Activated T-helper 9 cell treated with anti-CD3 and anti-CD28 coated beads, Interleukin-2, amount 50 U/mL, for 16 hours (primary cell): Measurements from ENCODE around the gene SNTG2.
"Not testable (repeated sequence)": the region's sequence is repeated elsewhere in the genome, so short reads cannot be mapped to it uniquely, and the experiment has no call there.

Experiments
- DNase-seq: peaks from one replicate; pipeline ENCODE4 v3.0.0-alpha.2; 2020; ENCODE audit warnings: low read depth

The SNTG2 gene

DNA sequence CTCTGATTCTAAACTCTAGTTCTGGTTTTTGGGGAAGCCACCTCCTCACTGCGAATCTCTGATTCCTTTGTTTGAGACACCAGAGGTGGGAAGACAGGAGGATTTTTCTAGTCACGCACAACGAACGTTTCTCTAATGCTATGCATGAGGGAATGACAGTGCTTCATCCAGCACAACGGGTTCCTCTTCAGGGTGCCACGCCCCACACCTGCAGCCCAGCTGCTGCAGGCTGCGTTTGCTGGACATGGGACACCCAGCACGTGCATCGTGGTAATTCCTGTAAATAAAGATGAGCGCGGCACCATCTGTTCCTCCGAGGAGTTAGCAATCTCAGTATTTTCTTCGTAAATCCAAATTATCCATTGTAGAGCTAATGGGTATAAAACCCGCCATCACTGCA lies 425.1 kb downstream of the SNTG2 start:
- DNase-seq, result no peak

DNA sequence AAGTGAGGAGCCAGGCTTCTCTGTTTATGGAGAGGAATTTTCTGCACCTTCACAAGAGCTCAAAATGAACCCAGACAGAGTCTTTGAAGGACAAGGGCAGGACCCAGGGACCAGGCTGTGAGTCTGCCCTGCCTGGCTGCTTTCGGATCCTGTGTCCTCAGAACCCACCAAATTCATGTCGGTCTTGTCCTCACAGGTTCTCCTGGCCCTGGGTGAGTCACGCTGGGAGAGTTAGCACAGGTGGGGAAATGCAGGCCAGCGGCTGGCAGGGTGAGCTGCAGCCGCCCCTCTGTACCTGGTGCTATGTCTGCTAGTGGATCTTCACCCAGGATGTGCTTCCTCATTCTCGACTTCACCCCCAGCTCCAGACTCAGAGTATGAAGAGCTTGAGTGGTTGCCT lies 426.8 kb downstream of the SNTG2 start:
- DNase-seq, result no peak

DNA sequence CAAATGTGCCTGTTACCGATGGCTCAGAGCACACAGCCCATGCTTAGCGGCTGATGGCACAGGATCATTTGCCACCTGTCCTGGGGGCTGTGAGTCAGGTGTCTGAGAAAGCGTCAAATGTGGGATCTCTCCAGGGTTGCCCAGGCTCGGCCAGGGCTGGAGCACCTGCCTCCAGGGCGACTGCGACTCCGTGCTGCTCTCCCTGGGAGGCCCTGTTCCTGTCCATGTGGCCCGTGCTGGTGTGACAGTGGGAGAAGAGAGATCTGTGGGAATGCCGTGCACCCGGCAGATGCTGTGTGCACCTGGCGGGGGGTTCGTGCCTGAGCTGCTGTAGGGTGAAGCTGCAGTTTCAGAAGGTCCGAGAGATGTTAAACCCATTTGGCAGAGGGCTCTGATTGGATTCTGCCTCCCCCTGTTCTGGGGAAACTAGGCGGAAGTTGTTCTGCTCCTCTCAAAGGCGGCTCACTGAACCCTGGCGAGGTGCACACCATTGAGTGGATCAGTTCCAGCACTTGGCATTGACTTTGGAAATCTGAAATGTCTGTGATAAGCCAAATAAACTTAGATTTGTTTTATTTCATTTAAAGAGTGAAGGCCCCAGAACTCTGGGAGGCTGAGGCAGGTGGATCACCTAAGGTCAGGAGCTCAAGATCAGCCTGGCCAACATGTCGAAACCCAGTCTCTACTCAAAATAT lies 428.0 kb downstream of the SNTG2 start:
- DNase-seq, result no peak

DNA sequence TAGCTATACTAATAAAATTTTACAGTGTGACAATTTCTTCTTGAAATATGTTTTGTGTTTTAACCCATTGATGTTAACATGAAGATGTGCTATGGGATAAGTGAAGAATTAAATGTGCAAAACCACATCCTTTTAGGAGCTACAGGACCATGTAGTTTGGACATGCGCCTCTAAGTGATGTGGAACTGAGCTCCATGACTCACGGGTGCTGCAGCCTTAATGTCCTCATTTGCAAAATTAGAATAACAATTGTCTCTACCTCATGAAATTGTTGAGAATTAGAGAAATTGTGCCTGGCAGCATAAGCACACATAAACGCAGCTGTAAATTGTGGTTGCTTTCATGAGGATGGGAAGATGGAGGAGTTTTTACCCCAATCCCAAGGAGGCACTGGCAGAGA lies 431.0 kb downstream of the SNTG2 start:
- no peak for DNase-seq

DNA sequence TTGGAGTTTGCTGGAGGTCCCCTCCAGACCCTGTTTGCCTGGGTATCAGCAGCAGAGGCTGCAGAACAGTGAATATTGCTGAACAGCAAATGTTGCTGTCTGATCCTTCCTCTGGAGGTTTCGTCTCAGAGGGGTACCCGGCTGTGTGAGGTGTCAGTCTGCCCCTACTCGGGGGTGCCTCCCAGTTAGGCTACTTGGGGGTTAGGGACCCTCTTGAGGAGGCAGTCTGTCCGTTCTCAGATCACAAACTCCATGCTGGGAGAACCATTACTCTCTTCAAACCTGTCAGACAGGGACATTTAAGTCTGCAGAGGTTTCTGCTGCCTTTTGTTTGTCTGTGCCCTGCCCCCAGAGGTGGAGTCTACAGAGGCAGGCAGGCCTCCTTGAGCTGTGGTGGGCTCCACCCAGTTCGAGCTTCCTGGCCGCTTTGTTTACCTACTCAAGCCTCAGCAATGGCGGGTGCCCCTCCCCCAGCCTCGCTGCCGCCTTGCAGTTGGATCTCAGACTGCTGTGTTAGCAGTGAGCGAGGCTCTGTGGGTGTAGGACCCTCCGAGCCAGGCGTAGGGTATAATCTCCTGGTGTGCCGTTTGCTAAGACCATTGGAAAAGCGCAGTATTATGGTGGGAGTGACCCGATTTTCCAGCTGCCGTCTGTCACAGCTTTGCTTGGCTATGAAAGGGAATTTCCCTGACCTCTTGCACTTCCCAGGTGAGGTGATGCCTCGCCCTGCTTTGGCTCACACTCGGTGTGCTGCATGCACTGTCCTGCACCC lies 437.5 kb downstream of the SNTG2 start:
- not testable (repeated sequence) for DNase-seq

DNA sequence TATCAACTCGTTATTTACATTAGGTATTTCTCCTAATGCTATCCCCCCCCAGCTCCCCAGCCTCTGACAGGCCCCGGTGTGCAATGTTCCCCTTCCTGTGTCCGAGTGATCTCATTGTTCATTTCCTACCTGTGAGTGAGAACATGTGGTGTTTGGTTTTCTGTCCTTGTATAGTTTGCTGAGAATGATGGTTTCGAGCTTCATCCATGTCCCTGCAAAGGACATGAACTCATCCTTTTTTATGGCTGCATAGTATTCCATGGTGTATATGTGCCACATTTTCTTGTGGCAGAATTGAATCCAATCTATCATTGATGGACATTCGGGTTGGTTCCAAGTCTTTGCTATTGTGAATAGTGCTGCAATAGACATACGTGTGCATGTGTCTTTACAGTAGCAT lies 439.5 kb downstream of the SNTG2 start:
- not testable (repeated sequence) for DNase-seq

DNA sequence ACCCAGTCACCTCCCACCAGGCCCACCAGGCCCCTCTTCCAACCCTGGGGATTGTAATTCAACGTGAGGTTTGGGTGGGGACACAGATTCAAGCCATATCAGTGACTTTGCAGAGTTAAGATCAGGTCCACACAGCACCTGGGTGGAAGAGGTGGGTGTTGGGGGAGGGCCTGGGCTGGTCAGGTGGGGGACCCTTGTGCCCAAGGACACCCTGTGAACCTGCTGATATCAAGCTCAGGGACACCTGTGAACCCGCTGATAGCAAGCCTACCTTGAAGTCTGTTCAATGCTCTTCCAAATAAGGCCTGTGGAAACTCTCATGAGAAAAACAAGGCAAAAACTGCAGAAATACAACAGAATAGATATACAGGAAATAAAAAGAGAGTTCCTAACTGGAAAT lies 442.7 kb downstream of the SNTG2 start:
- DNase-seq, result no peak

DNA sequence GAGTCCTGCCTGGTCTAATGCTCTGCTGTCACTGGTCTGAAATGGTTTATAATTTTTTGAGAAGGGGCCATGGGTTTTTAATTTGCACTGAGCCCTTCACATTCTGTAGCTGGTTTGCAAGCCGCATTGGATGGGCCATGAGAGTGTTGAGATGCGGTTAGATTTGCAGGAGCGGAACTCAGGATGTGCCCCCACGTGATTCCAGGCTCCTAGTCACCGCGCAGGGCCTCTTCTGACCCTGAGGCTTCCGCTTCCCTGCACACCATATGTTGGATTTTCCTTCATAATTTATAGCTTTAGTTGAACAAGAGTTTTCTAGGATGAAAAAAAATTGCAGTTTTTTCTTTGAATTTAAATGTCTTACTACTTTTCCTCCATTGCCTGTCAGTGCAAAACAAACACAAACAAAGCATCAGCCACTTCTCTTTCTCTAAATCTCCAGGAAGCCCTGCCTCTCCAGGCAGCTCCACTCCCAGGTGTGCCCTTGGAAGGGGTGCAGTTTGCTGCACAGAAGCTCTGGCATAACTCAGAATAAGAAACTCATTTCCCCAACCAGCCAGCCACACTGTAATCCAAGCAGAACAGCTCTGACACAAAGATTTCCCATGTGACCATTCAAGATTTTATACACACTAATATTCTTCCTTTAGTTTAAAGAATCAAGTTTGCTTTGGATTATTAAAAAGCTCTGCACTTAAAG lies 444.2 kb downstream of the SNTG2 start:
- no peak for DNase-seq

DNA sequence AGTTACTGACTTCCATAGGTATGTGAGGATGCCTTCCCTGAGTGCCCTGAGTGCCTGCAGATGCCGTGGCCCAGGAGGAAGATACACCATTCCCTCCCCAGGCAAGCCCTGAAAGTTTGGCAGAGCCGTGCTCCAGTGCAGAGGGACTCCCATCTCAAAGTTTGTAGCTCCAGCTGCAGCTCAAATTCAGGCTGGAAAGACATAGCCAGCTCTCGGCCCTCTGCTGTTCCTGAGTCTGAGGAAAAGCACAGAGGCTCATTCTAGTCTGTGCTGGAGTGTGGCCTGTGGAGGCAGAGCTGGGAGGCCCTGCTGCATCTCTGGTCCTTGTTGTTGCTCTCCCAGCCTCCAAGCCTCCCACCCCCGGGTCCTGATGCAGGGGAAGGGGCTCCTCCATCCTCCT lies 446.7 kb downstream of the SNTG2 start:
- no peak for DNase-seq

DNA sequence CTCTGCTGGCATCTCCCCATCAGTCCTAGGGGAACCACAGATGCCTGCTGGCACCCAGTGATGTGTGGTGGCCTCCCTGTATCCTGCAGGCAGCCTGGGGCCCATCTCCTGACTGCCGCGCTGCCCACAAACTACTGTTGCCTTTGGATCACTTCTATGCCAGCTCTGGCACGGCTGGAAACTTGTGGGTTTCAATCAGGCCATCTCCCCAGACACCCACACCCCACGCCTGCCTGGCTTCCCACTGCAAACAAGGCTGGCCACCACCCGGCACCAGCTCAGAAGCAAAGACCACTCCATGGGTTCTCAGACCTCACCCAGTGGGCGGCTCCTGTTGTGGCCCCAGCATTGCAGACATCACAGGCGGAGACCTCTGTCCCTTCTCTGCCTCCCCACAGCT lies 447.5 kb downstream of the SNTG2 start:
- DNase-seq, result no peak

DNA sequence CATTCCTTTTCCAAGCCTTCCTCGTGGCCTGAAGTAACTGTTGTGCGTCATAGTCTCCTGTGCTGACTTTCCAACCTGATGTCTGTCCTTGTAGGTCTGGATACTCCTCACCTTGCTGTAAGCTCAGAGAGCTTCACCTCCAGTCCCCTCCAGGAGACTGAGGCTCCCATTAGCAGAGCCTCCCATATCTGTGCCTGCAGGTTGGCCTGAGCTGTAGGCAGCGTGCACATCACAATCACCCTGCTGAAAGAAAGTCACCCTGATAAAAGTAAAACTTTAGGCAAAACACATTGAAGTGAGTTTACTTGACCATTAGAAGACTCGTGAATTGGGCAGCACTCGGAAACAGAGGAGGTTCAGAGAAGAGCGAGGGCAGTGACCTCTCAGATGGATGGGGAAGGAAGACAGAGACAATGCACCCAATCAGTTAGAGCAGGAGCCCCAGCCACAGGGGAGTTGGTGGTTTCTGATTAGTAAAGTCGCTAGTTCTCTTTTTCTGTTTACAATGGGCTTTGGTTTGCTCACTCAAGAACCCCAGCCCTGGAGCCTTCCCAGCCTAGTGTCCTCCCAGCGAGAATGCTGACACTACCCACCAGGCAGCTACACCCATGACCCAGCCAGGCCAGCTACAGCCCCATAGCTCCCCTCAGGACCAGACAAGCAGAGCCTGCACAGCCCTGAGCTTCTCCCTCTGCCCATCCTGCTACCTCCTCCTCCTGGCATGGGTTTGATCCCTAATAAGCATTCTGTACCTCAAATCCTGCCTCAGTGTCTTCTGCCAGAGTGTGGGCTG lies 450.5 kb downstream of the SNTG2 start:
- DNase-seq, result no peak

DNA sequence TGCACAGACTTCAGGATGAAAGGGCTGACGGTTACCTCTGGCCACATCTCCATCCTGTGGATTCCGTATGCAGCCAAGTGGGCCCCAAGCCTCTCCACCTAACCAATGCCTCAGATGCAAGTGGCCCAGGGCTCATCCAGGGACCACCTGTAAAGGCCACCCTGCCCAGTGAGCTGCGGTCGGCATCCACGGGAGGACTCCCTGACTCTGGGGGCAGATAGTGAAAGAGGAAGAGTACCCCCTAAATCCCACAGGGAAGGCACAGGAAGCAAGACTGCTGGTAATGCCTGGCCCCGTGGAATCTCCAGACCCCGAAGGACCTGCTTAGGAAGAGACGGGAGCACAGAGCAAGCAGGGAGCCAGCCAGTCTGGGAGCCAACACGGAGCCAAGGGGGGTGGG lies 451.4 kb downstream of the SNTG2 start:
- no peak for DNase-seq

DNA sequence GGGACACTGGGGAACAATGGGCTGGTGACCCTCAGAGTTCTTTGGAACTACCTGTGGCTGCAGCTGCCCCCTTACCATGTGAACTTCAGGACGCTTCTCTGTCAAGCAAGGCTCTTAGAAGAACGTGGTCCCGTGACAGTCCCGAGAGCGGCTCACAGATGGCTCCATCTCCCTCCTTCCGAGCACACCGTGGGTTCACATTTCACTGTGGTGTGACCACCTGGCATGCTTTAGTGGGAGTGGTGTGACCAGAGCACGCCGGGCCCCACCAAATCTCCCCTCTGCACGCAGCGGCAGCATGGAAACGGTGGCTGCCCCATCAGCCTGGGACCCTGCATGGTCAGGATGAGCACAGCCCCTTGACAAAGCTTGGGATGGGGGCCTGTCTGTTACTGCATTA lies 452.9 kb downstream of the SNTG2 start:
- DNase-seq, result no peak

DNA sequence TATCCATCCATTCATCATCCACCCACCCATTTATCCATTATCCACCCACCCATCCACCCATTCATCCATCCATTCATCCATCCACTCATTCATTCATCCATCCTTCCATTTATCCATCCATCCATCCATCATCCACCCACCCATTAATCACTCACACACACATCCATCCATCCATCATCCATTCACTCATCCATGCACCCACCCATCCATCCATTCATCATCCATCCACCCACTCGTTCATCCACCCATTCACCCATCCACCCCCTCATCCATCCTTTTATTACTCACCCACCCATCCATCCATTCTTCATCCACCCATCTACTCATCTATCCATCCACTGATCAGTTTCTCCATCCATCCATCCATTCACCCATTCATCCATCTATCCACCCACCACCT lies 454.5 kb downstream of the SNTG2 start:
- no peak for DNase-seq

DNA sequence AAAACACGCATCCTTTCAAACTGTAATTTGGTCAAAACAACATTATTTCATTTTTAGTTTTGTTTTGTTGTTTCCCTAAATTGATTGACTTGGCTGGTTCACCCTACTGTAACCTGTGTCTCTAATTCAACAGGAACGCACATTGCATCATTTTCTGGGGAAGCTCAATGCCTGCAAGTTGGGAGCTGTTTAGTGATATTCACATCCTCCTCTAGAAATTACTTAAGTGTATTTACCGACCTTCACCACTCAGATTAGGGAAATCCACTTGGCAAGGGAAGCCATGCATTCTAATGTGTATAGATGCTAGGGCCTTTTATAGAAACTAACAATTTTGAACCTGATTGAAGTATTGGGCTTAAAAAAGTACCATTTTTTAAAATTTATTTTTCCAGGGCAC lies 455.3 kb downstream of the SNTG2 start:
- DNase-seq, result no peak

DNA sequence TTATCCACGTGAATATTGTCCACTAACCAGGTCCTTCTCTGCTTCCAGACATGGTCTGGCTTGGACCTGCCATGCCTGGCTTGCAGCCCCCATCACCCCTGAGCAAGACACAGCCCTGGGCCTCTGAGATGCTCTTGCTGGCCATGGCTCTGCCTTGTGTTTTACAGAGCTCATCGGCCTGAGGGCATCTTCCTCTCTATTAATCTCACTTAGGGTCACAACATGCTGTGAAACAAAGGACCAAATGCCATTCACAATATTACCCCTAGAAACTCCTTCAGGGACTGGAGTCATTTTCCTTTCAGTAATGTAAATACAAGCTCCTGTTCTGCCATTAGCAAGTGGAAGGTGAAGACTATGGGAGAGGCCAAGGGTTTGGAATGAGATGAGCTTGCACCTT lies 455.8 kb downstream of the SNTG2 start:
- DNase-seq, result no peak

DNA sequence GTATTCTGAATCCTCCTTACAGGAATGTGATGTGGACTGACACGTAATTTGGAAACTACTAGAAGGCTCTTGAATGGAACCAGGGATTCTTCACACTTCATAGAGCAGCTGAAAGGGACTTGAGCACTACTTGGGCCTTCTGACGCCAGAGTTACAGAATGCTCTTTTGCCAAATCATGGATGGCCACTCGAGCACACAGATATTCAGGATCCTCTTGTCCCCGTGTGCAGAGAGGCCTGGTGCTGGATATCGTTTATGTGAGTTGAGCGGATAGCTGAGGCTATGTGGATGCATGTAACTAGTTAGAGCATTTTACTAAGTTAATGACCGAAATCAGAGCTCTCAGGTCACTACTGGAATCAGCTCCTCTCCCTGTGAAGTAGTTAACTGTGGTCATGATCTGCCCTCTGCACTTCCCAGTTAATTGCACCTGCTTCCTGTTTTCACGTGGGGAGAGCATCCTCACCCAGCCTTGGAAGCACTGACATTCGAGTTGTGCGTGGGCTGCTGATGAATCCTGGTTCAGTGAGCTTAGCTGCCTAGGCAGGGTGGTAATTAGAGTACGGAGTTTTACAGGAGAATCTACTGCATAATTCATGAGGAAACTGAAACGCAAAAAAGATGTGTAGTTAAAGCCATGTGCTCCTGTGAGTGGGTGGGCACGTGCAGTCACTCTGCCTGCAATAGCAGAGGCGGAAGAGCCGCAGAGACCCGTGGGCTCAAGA lies 457.5 kb downstream of the SNTG2 start:
- no peak for DNase-seq

DNA sequence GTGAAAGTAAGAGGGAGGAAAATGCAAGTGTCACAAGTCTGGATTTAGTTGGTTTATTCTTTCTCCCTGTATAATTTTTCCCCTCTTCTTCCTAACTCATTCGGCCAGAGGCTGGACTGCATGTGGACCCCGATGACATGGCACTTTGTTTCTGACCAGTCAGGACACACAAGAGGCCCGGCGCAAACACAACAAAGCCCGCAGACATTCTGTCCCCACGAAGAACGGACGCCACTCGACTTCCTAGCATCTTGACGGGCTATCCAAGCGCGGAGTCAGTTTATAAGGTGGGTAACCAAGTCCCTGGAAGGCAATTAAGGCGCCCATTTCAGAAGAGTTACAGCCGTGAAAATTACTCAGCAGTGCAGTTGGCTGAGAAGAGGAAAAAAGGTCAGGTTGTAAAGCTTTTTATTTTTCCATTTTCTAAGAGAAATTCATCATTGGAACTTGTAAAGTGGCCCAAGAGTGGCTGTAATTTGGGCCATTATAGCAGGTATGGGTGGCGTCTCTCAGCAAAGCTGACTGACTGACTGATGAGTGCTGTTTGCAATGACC lies 462.6 kb downstream of the SNTG2 start, which contains the start of gene TPO:
Gene TPO, plus strand, starts transcription at position 308 of the 555 bp plus-strand sequence. CDS start 946 bp downstream, outside the sequence.
- DNase-seq, result no peak

DNA sequence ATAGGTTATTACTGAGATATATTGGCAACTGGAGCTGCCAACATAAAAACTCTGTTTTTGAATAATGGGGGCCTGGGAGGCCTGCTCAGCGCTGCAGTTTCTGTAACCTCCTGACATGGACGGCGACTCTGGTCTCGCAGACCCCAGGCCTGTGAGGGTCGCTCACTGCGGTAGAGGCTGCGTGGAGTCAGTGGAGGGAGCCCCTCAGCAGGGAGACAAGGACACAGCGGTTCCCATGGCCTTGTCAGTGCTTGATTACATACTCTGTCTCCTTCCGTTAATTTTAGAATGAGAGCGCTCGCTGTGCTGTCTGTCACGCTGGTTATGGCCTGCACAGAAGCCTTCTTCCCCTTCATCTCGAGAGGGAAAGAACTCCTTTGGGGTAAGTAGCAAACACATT lies 463.5 kb downstream of the SNTG2 start:
- no peak for DNase-seq

DNA sequence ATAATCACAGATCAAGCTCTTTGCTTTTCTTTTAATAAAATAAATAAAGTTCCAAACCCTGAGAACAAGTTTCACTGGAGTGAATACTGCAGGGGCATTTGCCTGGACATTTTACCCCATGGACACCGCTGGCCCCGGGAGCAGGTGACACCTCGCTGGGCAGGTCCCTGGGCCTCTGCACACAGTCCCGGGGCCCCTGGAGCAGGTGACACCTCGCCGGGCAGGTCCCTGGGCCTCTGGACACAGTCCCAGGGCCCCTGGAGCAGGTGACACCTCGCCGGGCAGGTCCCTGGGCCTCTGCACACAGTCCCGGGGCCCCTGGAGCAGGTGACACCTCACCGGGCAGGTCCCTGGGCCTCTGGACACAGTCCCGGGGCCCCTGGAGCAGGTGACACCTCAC lies 464.3 kb downstream of the SNTG2 start:
- DNase-seq, result not testable (repeated sequence)

DNA sequence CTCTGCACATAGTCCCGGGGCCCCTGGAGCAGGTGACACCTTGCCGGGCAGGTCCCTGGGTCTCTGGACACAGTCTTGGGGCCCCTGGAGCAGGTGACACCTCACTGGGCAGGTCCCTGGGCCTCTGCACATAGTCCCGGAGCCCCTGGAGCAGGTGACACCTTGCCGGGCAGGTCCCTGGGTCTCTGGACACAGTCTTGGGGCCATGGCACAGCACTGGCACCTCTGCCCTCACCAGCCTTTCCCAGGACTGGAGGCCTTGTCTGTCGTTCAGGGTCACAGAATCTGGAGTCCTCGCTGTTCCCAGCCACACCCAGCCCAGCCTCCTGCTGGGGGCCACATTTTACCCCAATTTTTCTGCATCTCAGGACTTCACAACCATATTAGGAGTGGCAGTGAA lies 464.9 kb downstream of the SNTG2 start:
- no peak for DNase-seq
